GM15510 (cell line): ENCODE measurements around the gene IKZF3.

ENCODE experiments used
- POLR2A ChIP-seq: IDR thresholded peaks from 3 replicates; pipeline ENCODE4 v1.6.1; 2011; ENCODE audit warnings: borderline replicate concordance; ENCODE audit not compliant: insufficient read length; ENCODE audit errors: extremely low read depth

Gene IKZF3

GRCh38 chr17:39736319-39737165, 127.6 kb downstream of the IKZF3 start:
- no peak for TF ChIP-seq POLR2A

GRCh38 chr17:39735882-39736281, 128.2 kb downstream of the IKZF3 start:
- TF ChIP-seq POLR2A: no peak

- no peak for TF ChIP-seq POLR2A
These were observed 131.5 kb downstream of the IKZF3 start for GRCh38 chr17:39732586-39732985.

- peak; percentile 88 for TF ChIP-seq POLR2A
These were observed 133.8 kb downstream of the IKZF3 start, which contains the start of gene MIEN1 for GRCh38 chr17:39730095-39730921. MIEN1 (minus strand) TSS chr17:39730532; CDS start chr17:39730495, 37 bp downstream.

- no peak for TF ChIP-seq POLR2A
These were observed 134.7 kb downstream of the IKZF3 start for GRCh38 chr17:39729280-39729851.

- no peak for TF ChIP-seq POLR2A
These were observed 136.6 kb downstream of the IKZF3 start for GRCh38 chr17:39727556-39727955.

- TF ChIP-seq POLR2A: no peak
These were observed 137.5 kb downstream of the IKZF3 start for GRCh38 chr17:39726617-39727016.

GRCh38 chr17:39724731-39725130, 139.4 kb downstream of the IKZF3 start:
- no peak for TF ChIP-seq POLR2A

GRCh38 chr17:39722965-39723848, 140.9 kb downstream of the IKZF3 start:
- TF ChIP-seq POLR2A: no peak

- no peak for TF ChIP-seq POLR2A
These were observed 142.0 kb downstream of the IKZF3 start for GRCh38 chr17:39722104-39722503.

GRCh38 chr17:39719563-39720355, 144.4 kb downstream of the IKZF3 start:
- no peak for TF ChIP-seq POLR2A

- no peak for TF ChIP-seq POLR2A
These were observed 146.5 kb downstream of the IKZF3 start for GRCh38 chr17:39717660-39718059.

- TF ChIP-seq POLR2A: no peak
These were observed 147.1 kb downstream of the IKZF3 start for GRCh38 chr17:39716879-39717536.

GRCh38 chr17:39716073-39716818, 147.9 kb downstream of the IKZF3 start:
- TF ChIP-seq POLR2A: no peak
